BE2C (cell line): ENCODE data around the gene EMP3.

Experiments used
- DNase-seq: peaks from one replicate; pipeline ENCODE4 v3.0.0-alpha.2; 2020
- H3K27me3 ChIP-seq: fragments of 250-450 bp; sonication (Bioruptor Pico); 2 replicates; pipeline ENCODE4 v1.5.1; 2020; ENCODE audit warnings: mild to moderate bottlenecking
- H3K36me3 ChIP-seq: fragments of 250-450 bp; sonication (Bioruptor Pico); 2 replicates; pipeline ENCODE4 v1.5.1; 2020; ENCODE audit warnings: mild to moderate bottlenecking
- H3K4me1 ChIP-seq: fragments of 250-450 bp; sonication (Bioruptor Pico); 2 replicates; pipeline ENCODE4 v1.5.1; 2020
- H3K4me3 ChIP-seq: 2 replicates; pipeline ENCODE4 v1.5.1; 2011; ENCODE audit warnings: low read depth, low read length
- H3K9me3 ChIP-seq: fragments of 250-450 bp; sonication (Bioruptor Pico); 2 replicates; pipeline ENCODE4 v1.5.1; 2020
- TF ChIP-seq, protein P1 (sequence below): IDR thresholded peaks from 2 replicates; pipeline ENCODE4 v1.5.1; 2012; ENCODE audit warnings: mild to moderate bottlenecking, low read depth, low read length

The EMP3 gene

DNA sequence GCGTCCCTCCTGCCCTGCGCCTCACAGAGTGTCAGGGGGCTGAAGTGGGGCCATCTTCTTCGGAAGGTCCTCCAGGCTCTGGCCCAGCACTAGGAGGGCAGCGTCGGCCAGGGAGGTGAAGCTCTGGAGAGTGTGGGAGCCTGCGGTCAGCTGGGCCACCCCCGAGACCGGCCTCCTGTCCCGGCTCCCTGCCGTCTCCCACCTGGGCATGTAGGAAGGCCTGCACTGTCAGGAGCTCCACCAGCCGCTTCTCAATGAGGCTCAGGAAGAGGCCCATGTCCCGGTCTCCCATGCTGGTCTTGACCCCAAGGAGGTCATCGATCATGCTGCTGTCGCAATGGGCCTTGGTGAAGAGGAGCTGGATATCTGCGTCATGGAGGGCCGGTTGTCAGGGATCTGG lies 27.4 kb upstream of the EMP3 start:
- no peak overlapping the region for H3K4me3 ChIP-seq
- H3K36me3 ChIP-seq: no peaks in the 10 kb centered on the region
- TF ChIP-seq, protein P1, sequence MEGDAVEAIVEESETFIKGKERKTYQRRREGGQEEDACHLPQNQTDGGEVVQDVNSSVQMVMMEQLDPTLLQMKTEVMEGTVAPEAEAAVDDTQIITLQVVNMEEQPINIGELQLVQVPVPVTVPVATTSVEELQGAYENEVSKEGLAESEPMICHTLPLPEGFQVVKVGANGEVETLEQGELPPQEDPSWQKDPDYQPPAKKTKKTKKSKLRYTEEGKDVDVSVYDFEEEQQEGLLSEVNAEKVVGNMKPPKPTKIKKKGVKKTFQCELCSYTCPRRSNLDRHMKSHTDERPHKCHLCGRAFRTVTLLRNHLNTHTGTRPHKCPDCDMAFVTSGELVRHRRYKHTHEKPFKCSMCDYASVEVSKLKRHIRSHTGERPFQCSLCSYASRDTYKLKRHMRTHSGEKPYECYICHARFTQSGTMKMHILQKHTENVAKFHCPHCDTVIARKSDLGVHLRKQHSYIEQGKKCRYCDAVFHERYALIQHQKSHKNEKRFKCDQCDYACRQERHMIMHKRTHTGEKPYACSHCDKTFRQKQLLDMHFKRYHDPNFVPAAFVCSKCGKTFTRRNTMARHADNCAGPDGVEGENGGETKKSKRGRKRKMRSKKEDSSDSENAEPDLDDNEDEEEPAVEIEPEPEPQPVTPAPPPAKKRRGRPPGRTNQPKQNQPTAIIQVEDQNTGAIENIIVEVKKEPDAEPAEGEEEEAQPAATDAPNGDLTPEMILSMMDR: no peak
- no peak for DNase-seq
- no peaks in the 10 kb centered on the region for H3K27me3 ChIP-seq
- no peaks in the 10 kb centered on the region for H3K9me3 ChIP-seq
- no peaks in the 10 kb centered on the region for H3K4me1 ChIP-seq

DNA sequence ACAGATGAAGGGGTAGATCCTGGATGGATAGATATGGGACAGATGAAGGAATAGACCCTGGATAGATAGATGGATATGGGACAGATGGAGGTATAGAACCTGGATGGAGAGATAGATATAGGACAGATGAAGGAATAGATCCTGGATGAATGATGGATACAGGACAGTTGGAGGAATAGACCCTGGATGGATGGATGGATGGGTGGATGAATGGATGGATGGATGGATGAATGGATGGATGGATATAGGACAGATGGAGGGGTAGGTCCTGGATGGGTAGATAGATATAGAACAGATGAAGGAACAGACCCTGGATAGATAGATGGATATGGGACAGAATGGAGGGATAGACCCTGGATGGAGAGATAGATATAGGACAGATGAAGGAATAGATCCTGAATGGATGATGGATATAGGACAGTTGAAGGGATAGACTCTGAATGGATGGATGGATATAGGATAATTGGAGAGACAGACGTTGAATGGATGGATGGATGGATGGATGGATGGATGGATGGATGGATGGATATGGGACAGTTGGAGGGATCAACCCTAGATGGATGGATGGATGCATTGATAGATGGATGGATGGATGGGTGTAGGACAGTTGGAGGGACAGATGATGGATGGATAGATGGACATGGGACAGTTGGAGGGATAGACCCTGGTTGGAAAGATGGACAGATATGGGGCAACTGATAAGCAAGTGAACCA lies 23.3 kb upstream of the EMP3 start:
- Histone ChIP-seq H3K27me3 (no peaks in the 10 kb centered on the region), H3K36me3 (no peaks in the 10 kb centered on the region), H3K4me3 (no peak overlapping the region), H3K4me1 (no peaks in the 10 kb centered on the region), H3K9me3 (no peaks in the 10 kb centered on the region)
- no peak for DNase-seq
- TF ChIP-seq, protein P1: no peak

DNA sequence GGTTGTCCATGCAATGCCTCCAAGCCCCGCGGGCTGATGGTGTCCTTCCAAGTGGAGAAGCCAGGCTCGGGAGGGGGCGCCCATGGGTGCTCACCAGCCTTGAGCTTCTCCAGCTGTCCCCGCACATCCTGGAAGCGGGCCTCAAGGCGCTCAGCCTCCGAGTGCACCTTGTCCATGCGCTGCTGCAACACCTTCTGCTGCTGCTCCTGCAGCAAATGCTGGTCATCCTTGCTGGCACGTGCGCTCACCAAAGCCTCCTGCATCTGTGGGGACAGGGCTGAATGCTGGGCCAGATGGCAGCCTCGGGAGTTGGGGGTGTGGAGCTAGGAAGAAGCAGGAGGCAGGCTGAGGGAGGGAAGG lies 22.8 kb upstream of the EMP3 start:
- TF ChIP-seq, protein P1: no peak
- H3K4me3 ChIP-seq: no peak overlapping the region
- no peaks in the 10 kb centered on the region for H3K36me3 ChIP-seq
- no peaks in the 10 kb centered on the region for H3K4me1 ChIP-seq
- no peaks in the 10 kb centered on the region for H3K27me3 ChIP-seq
- DNase-seq: no peak
- no peaks in the 10 kb centered on the region for H3K9me3 ChIP-seq

DNA sequence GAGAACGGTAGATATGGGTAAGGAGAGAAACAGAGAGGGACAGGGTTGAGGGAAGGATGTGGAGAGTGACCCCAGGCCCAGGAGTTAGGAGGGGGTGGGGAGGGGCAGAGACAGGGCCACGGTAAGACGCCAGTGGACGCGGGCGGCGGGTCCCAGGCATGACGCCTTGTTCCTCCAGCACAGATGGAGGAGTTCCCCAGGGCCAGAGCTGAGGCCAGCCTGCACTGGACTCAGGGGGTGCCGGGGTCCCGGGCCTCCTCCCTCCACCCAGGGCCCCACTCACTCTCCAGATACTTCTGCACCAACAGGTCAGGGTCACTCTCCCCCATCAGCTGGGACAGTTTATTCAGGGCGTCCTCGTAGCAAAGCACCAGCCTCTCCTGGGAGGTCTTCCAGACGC lies 22.0 kb upstream of the EMP3 start:
- Histone ChIP-seq H3K27me3 (no peaks in the 10 kb centered on the region), H3K4me3 (no peak overlapping the region), H3K9me3 (no peaks in the 10 kb centered on the region), H3K36me3 (no peaks in the 10 kb centered on the region), H3K4me1 (peaks cover 2% of the 10 kb centered on the region; the same call in 1 of the 2 replicates)
- TF ChIP-seq, protein P1: no peak
- no peak for DNase-seq

DNA sequence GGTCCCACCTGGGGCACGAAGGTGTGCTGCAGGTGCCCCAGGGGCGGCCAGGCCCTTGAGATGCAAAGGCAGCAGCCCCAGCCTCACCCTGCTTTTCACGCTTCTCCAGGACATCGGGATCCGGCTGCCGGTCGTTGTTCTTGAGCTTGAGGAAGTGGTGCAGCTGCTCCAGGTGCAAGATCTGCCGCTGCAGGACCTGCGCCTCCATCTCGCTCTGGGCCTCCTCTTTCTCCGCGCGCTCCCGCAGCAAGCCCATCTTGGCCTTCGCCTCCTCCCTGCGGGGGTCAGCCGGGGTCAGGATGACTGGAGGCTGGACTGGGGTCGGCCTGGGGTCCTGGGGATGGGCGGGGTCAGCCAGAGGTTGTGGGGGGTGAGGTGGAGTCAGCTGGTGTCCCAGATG lies 21.5 kb upstream of the EMP3 start:
- Histone ChIP-seq H3K4me1 (peaks cover 7% of the 10 kb centered on the region; the same call in 1 of the 2 replicates), H3K36me3 (no peaks in the 10 kb centered on the region), H3K4me3 (no peak overlapping the region), H3K9me3 (no peaks in the 10 kb centered on the region), H3K27me3 (no peaks in the 10 kb centered on the region)
- no peak for DNase-seq
- TF ChIP-seq, protein P1: no peak
